SH-SY5Y (cell line): Measurements from ENCODE around the gene AMOTL2.

Experiments
- GATA2 ChIP-seq: IDR thresholded peaks from 2 replicates; pipeline ENCODE4 v1.6.1; 2011; ENCODE audit warnings: mild to moderate bottlenecking, low read depth, low read length
- GATA3 ChIP-seq: IDR thresholded peaks from 2 replicates; pipeline ENCODE4 v1.6.1; 2011; ENCODE audit warnings: low read depth, mild to moderate bottlenecking, low read length, moderate library complexity

The AMOTL2 gene

GRCh38 chr3:134330883-134331810 lies 43.1 kb downstream of the AMOTL2 start:
- TF ChIP-seq GATA2: no peak
- no peak for TF ChIP-seq GATA3

GRCh38 chr3:134328846-134329245 lies 45.4 kb downstream of the AMOTL2 start:
- no peak for TF ChIP-seq GATA2
- no peak for TF ChIP-seq GATA3

GRCh38 chr3:134328147-134328591 lies 46.1 kb downstream of the AMOTL2 start:
- TF ChIP-seq GATA2 (no peak), GATA3 (no peak)

- TF ChIP-seq GATA2 (no peak), GATA3 (no peak)
Measured at GRCh38 chr3:134327594-134327975, 46.7 kb downstream of the AMOTL2 start.

- TF ChIP-seq GATA3 (no peak), GATA2 (no peak)
Measured at GRCh38 chr3:134326760-134327593, 47.3 kb downstream of the AMOTL2 start.

- no peak for TF ChIP-seq GATA3
Measured at GRCh38 chr3:134326126-134326525, 48.1 kb downstream of the AMOTL2 start.

GRCh38 chr3:134325706-134326105 lies 48.5 kb downstream of the AMOTL2 start:
- TF ChIP-seq GATA2 (no peak), GATA3 (no peak)

GRCh38 chr3:134325061-134325705 lies 49.1 kb downstream of the AMOTL2 start:
- no peak for TF ChIP-seq GATA2
- TF ChIP-seq GATA3: no peak

- TF ChIP-seq GATA3: no peak
- TF ChIP-seq GATA2: no peak
Measured at GRCh38 chr3:134323966-134324962, 50.0 kb downstream of the AMOTL2 start.

- TF ChIP-seq GATA2 (no peak), GATA3 (no peak)
Measured at GRCh38 chr3:134322286-134322685, 52.0 kb downstream of the AMOTL2 start.

- no peak for TF ChIP-seq GATA2
- TF ChIP-seq GATA3: no peak
Measured at GRCh38 chr3:134320749-134321148, 53.5 kb downstream of the AMOTL2 start.

GRCh38 chr3:134319931-134320330 lies 54.3 kb downstream of the AMOTL2 start:
- TF ChIP-seq GATA3: no peak
- TF ChIP-seq GATA2: no peak

- TF ChIP-seq GATA2 (no peak), GATA3 (no peak)
Measured at GRCh38 chr3:134318166-134318565, 56.1 kb downstream of the AMOTL2 start.
